ENCODE measurements around the gene GALNT11. TPM values are rescaled to one million over a fixed set of nuclear protein-coding genes. Genes with fewer than 3 reads are reported as not detected.
"Not testable (repeated sequence)": the region's sequence is repeated elsewhere in the genome, so short reads cannot be mapped to it uniquely, and the experiment has no call there.

Gene GALNT11
- total and polyA plus RNA-seq, 4 donors, result 22.7 to 64.2 (median 35.4) TPM

- not testable (repeated sequence) for H3K9me3 ChIP-seq (ENCODE audit: control insufficient read depth in 4 of 4, insufficient read depth in 3 of 4, low read length in 3 of 4); H3K4me3 ChIP-seq; ATAC-seq (ENCODE audit: insufficient read depth, low FRiP score); H3K4me1 ChIP-seq (ENCODE audit: control insufficient read depth in 5 of 5, insufficient read depth in 5 of 5, low read length in 5 of 5); H3K36me3 ChIP-seq (ENCODE audit: control insufficient read depth in 4 of 4, insufficient read depth in 4 of 4, low read length in 4 of 4); H3K9ac ChIP-seq (ENCODE audit: insufficient read depth in 1 of 2, low read length in 2 of 2); H3K27me3 ChIP-seq (ENCODE audit: control insufficient read depth in 3 of 3, insufficient read depth in 3 of 3, low read length in 2 of 3); H3K27ac ChIP-seq (ENCODE audit: low read depth in 1 of 2, low read length in 1 of 2); DNase-seq
- WGBS, 2 donors, result 92% methylated on average over 10 of the region's 10 CpGs
Measured at GRCh38 chr7:152065800-152066344, 40.4 kb downstream of the GALNT11 start.

- no peak for TF ChIP-seq CTCF (IDR thresholded peaks at IDR 0.05; ENCODE audit: control extremely low read depth, extremely low read depth)
- no peak overlapping the region for H3K9ac ChIP-seq (ENCODE audit: insufficient read depth in 1 of 2, low read length in 2 of 2)
- ATAC-seq (ENCODE audit: insufficient read depth, low FRiP score) (no peak), DNase-seq (no peak)
- H3K4me3 ChIP-seq, result no peak overlapping the region
- WGBS, 2 donors, result 85 to 87% methylated on average over 4 of the region's 4 CpGs
- no peaks in the 10 kb centered on the region for H3K27me3 ChIP-seq (ENCODE audit: control insufficient read depth in 3 of 3, insufficient read depth in 3 of 3, low read length in 2 of 3)
- H3K36me3 ChIP-seq (ENCODE audit: control insufficient read depth in 4 of 4, insufficient read depth in 4 of 4, low read length in 4 of 4), result no peaks in the 10 kb centered on the region
- H3K4me1 ChIP-seq (ENCODE audit: control insufficient read depth in 5 of 5, insufficient read depth in 5 of 5, low read length in 5 of 5), result peaks cover 0 to 8% (median 0%) of the 10 kb centered on the region in 5 donors
- H3K27ac ChIP-seq (ENCODE audit: low read depth in 1 of 2, low read length in 1 of 2), result no peak overlapping the region
- H3K9me3 ChIP-seq (ENCODE audit: control insufficient read depth in 4 of 4, insufficient read depth in 3 of 4, low read length in 3 of 4), result peaks cover 0 to 2% (median 0%) of the 10 kb centered on the region in 4 donors
Measured at GRCh38 chr7:152072421-152072820, 46.9 kb downstream of the GALNT11 start.

- Histone ChIP-seq H3K9me3 (ENCODE audit: control insufficient read depth in 4 of 4, insufficient read depth in 3 of 4, low read length in 3 of 4) (peaks cover 0 to 2% (median 0%) of the 10 kb centered on the region in 4 donors), H3K9ac (ENCODE audit: insufficient read depth in 1 of 2, low read length in 2 of 2) (no peak overlapping the region), H3K36me3 (ENCODE audit: control insufficient read depth in 4 of 4, insufficient read depth in 4 of 4, low read length in 4 of 4) (no peaks in the 10 kb centered on the region), H3K27ac (ENCODE audit: low read depth in 1 of 2, low read length in 1 of 2) (no peak overlapping the region), H3K4me3 (no peak overlapping the region), H3K27me3 (ENCODE audit: control insufficient read depth in 3 of 3, insufficient read depth in 3 of 3, low read length in 2 of 3) (no peaks in the 10 kb centered on the region), H3K4me1 (ENCODE audit: control insufficient read depth in 5 of 5, insufficient read depth in 5 of 5, low read length in 5 of 5) (peaks cover 0 to 8% (median 0%) of the 10 kb centered on the region in 5 donors)
- no peak for DNase-seq
- 78 to 84% methylated on average over 2 of the region's 2 CpGs for WGBS, 2 donors
- no peak for TF ChIP-seq CTCF (IDR thresholded peaks at IDR 0.05; ENCODE audit: control extremely low read depth, extremely low read depth)
- no peak for ATAC-seq (ENCODE audit: insufficient read depth, low FRiP score)
Measured at GRCh38 chr7:152073352-152073751, 47.9 kb downstream of the GALNT11 start.

- H3K27ac ChIP-seq (ENCODE audit: low read depth in 1 of 2, low read length in 1 of 2), result no peak overlapping the region
- H3K4me1 ChIP-seq (ENCODE audit: control insufficient read depth in 5 of 5, insufficient read depth in 5 of 5, low read length in 5 of 5), result peaks cover 0 to 8% (median 0%) of the 10 kb centered on the region in 5 donors
- ATAC-seq (ENCODE audit: insufficient read depth, low FRiP score) (no peak), DNase-seq (no peak)
- H3K27me3 ChIP-seq (ENCODE audit: control insufficient read depth in 3 of 3, insufficient read depth in 3 of 3, low read length in 2 of 3), result no peaks in the 10 kb centered on the region
- H3K36me3 ChIP-seq (ENCODE audit: control insufficient read depth in 4 of 4, insufficient read depth in 4 of 4, low read length in 4 of 4), result no peaks in the 10 kb centered on the region
- peaks cover 0 to under 1% (median 0%) of the 10 kb centered on the region in 4 donors for H3K9me3 ChIP-seq (ENCODE audit: control insufficient read depth in 4 of 4, insufficient read depth in 3 of 4, low read length in 3 of 4)
- no peak for TF ChIP-seq CTCF (IDR thresholded peaks at IDR 0.05; ENCODE audit: control extremely low read depth, extremely low read depth)
- 71 to 83% methylated on average over 2 of the region's 2 CpGs for WGBS, 2 donors
- no peak overlapping the region for H3K4me3 ChIP-seq
- no peak overlapping the region for H3K9ac ChIP-seq (ENCODE audit: insufficient read depth in 1 of 2, low read length in 2 of 2)
Measured at GRCh38 chr7:152074673-152075072, 49.2 kb downstream of the GALNT11 start.

- not testable (repeated sequence) for H3K4me3 ChIP-seq; ATAC-seq (ENCODE audit: insufficient read depth, low FRiP score); H3K9ac ChIP-seq (ENCODE audit: insufficient read depth in 1 of 2, low read length in 2 of 2); H3K36me3 ChIP-seq (ENCODE audit: control insufficient read depth in 4 of 4, insufficient read depth in 4 of 4, low read length in 4 of 4); H3K9me3 ChIP-seq (ENCODE audit: control insufficient read depth in 4 of 4, insufficient read depth in 3 of 4, low read length in 3 of 4); H3K27me3 ChIP-seq (ENCODE audit: control insufficient read depth in 3 of 3, insufficient read depth in 3 of 3, low read length in 2 of 3); H3K4me1 ChIP-seq (ENCODE audit: control insufficient read depth in 5 of 5, insufficient read depth in 5 of 5, low read length in 5 of 5); H3K27ac ChIP-seq (ENCODE audit: low read depth in 1 of 2, low read length in 1 of 2); DNase-seq
- WGBS, 2 donors, result 97 to 98% methylated on average over 14 of the region's 14 CpGs
Measured at GRCh38 chr7:152075379-152075778, 49.9 kb downstream of the GALNT11 start.

All from lung (tissue), 12 donors.